ENCODE measurements around the gene ERICH3.

DNA sequence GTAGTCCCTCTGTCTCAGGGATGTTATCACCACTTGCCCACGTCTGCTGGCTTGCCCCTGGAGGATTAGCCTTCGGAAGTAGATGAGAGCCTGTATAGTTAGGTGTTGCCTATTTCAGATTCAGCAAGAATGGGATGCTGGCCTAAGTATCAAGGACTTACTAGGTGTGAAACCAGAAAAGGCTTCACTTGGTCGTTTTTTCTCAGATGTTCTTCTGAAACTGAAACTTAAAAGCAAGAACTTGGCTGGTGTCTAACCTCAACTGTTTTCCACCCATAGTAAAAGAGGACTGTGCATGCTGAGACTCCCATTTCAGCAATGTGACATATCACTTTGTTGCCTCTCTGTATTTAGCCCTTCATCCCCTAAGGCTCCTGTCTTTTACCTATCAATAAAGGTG, 94.2 kb downstream of the ERICH3 start:
- TF ChIP-seq, protein P1, sequence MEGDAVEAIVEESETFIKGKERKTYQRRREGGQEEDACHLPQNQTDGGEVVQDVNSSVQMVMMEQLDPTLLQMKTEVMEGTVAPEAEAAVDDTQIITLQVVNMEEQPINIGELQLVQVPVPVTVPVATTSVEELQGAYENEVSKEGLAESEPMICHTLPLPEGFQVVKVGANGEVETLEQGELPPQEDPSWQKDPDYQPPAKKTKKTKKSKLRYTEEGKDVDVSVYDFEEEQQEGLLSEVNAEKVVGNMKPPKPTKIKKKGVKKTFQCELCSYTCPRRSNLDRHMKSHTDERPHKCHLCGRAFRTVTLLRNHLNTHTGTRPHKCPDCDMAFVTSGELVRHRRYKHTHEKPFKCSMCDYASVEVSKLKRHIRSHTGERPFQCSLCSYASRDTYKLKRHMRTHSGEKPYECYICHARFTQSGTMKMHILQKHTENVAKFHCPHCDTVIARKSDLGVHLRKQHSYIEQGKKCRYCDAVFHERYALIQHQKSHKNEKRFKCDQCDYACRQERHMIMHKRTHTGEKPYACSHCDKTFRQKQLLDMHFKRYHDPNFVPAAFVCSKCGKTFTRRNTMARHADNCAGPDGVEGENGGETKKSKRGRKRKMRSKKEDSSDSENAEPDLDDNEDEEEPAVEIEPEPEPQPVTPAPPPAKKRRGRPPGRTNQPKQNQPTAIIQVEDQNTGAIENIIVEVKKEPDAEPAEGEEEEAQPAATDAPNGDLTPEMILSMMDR (IDR thresholded peaks at IDR 0.05): no peak
- TF ChIP-seq POLR2A (IDR thresholded peaks at IDR 0.05) (no peak), EP300 (IDR thresholded peaks at IDR 0.05) (no peak)

Data from ovary (tissue), 3 donors.